ENCODE data around the gene C1GALT1. TPM values are rescaled to one million over a fixed set of nuclear protein-coding genes. Genes with fewer than 3 reads are reported as not detected.

C1GALT1 gene
- total and polyA plus RNA-seq, 12 donors: 6.2 to 31.9 (median 19.7) TPM

DNA sequence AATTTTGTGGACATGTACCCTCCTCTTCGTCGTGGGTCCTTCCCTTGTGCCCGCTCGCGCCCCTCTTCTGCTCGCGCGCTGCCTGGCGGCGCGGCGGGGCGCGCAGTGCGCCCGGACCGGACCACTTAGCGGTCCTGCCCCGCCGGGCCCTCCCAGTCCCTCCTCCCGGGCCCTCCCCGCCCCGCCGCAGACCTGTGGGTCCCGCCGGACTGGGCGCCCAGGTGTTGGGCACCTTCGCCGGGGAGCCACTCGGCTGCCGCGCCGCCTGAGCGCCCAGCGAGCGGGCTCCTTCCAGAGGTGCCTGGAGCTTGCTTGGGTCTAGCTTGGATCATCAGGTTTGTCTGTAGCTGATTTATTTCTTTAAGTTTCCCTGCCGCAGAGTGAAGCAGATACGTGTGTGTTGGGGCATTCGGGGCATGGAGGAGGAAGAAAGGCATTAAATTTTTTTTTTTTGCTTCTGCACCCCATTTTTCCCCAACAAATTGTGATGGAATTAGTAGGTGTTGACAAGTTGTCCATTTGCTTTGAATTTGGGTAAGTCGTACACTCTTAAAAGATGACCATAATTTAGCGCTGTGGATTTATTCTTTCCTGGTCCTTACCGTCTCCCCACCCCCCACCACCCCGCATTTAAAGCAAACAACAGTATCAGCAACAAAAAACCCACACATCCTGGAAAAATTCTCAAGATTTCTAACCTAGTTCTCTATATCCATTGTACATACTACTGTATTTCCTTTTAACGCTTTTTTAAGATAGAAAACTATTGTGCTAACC lies 905 bp downstream of the C1GALT1 start:
- 1 to 3% methylated on average over 39 to 44 of the region's 44 CpGs for WGBS, 2 donors
- H3K4me3 ChIP-seq: peak overlapping the region; percentile 73 to 98 (median 93)
- peaks cover 0 to 43% (median 29%) of the 10 kb centered on the region in 9 donors for H3K4me1 ChIP-seq
- ATAC-seq (peak; percentile 41 to 77 (median 53)), DNase-seq (peak in 1 of 2 donors; percentile 48)
- H3K9me3 ChIP-seq: no peaks in the 10 kb centered on the region
- H3K27me3 ChIP-seq: no peaks in the 10 kb centered on the region
- intact Hi-C loops (cut with DNase I): loop anchor here in 4 of 10 donors (5.0 kb wide), 3 partner anchors 74 to 459 kb away; partner anchors contain the start of gene UMAD1 (in 1 of the 4)
- TF ChIP-seq, protein P1, sequence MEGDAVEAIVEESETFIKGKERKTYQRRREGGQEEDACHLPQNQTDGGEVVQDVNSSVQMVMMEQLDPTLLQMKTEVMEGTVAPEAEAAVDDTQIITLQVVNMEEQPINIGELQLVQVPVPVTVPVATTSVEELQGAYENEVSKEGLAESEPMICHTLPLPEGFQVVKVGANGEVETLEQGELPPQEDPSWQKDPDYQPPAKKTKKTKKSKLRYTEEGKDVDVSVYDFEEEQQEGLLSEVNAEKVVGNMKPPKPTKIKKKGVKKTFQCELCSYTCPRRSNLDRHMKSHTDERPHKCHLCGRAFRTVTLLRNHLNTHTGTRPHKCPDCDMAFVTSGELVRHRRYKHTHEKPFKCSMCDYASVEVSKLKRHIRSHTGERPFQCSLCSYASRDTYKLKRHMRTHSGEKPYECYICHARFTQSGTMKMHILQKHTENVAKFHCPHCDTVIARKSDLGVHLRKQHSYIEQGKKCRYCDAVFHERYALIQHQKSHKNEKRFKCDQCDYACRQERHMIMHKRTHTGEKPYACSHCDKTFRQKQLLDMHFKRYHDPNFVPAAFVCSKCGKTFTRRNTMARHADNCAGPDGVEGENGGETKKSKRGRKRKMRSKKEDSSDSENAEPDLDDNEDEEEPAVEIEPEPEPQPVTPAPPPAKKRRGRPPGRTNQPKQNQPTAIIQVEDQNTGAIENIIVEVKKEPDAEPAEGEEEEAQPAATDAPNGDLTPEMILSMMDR (IDR thresholded peaks at IDR 0.05): no peak
- peaks cover 0 to 5% (median 0%) of the 10 kb centered on the region in 9 donors for H3K36me3 ChIP-seq
- peak overlapping the region; percentile 72 to 99 (median 96) for H3K27ac ChIP-seq

GRCh38 chr7:7183838-7184463 lies 1.6 kb downstream of the C1GALT1 start:
- ATAC-seq: no peak
- intact Hi-C loops (cut with DNase I): loop anchor here in 4 of 10 donors (5.0 kb wide), 3 partner anchors 73 to 458 kb away; partner anchors contain the start of gene UMAD1 (in 1 of the 4)
- Histone ChIP-seq H3K27ac (peak overlapping the region in 5 of 10 donors; percentile 96 to 99 (median 97)), H3K36me3 (peaks cover 0 to 5% (median 0%) of the 10 kb centered on the region in 9 donors), H3K27me3 (no peaks in the 10 kb centered on the region), H3K9me3 (no peaks in the 10 kb centered on the region), H3K4me1 (peaks cover 0 to 50% (median 29%) of the 10 kb centered on the region in 9 donors), H3K4me3 (peak overlapping the region in 9 of 10 donors; percentile 73 to 98 (median 94))
- DNase-seq: no peak
- WGBS, 2 donors: 65 to 69% methylated on average over 4 of the region's 4 CpGs
- TF ChIP-seq, protein P1 (IDR thresholded peaks at IDR 0.05): no peak

GRCh38 chr7:7185371-7185989 lies 3.1 kb downstream of the C1GALT1 start:
- H3K27me3 ChIP-seq: no peaks in the 10 kb centered on the region
- H3K4me1 ChIP-seq: peaks cover 0 to 66% (median 34%) of the 10 kb centered on the region in 9 donors
- TF ChIP-seq, protein P1 (IDR thresholded peaks at IDR 0.05): no peak
- no peak overlapping the region for H3K27ac ChIP-seq
- H3K9me3 ChIP-seq: no peaks in the 10 kb centered on the region
- intact Hi-C loops (cut with DNase I): loop anchor here in 1 of 10 donors (5.0 kb wide), 1 partner anchor 67 kb away; no protein-coding TSS in a partner anchor
- peak overlapping the region in 1 of 10 donors; percentile 94 for H3K4me3 ChIP-seq
- WGBS, 2 donors: 73 to 77% methylated on average over 7 of the region's 7 CpGs
- H3K36me3 ChIP-seq: peaks cover 0 to 5% (median 0%) of the 10 kb centered on the region in 9 donors
- DNase-seq (no peak), ATAC-seq (no peak)

- TF ChIP-seq, protein P1 (IDR thresholded peaks at IDR 0.05): no peak
- intact Hi-C loops (cut with DNase I): loop anchor here in 1 of 10 donors (5.0 kb wide), 1 partner anchor 64 kb away; no protein-coding TSS in a partner anchor
- no peak for ATAC-seq
Observed at GRCh38 chr7:7188091-7188490, 5.7 kb downstream of the C1GALT1 start.

More at GRCh38 chr7:7188091-7188490, 5.7 kb downstream of the C1GALT1 start:
- Histone ChIP-seq H3K4me1 (peaks cover 0 to 59% (median 29%) of the 10 kb centered on the region in 9 donors), H3K27me3 (no peaks in the 10 kb centered on the region), H3K36me3 (peaks cover 0 to 5% (median 0%) of the 10 kb centered on the region in 9 donors), H3K4me3 (no peak overlapping the region), H3K9me3 (peaks cover 0 to 11% (median 0%) of the 10 kb centered on the region in 11 donors), H3K27ac (no peak overlapping the region)
- no peak for DNase-seq

Measured in heart right ventricle (tissue), 16 donors.